K562 (cell line): ENCODE results near the gene PADI4. TPM values are rescaled to one million over a fixed set of nuclear protein-coding genes. Genes with fewer than 3 reads are reported as not detected.
A peak's percentile ranks its signal among the peaks of the same experiment; 100 is the strongest.

Source experiments
- CTBP1 ChIP-seq: fragments of 450-650 bp; IDR thresholded peaks from 2 replicates; pipeline ENCODE4 v1.6.1; 2016; ENCODE audit warnings: borderline replicate concordance
- FOXM1 ChIP-seq, 2 experiments: fragments of 450-650 bp in 1 of 2; sonication (generic) in 1 of 2; formaldehyde crosslinking in 1 of 2; IDR thresholded peaks; 2 replicates each; pipeline versions ENCODE4 v1.6.1 to v1.9.0; 2017 to 2022; ENCODE audit warnings: low read depth in 2 of 2, mild to moderate bottlenecking in 2 of 2, missing genetic modification reagents in 1 of 2, moderate library complexity in 1 of 2
- FOXP1 ChIP-seq: sonication (generic); formaldehyde crosslinking; IDR thresholded peaks from 2 replicates; pipeline ENCODE4 v1.8.0; 2022; ENCODE audit warnings: mild to moderate bottlenecking, missing genetic modification reagents
- GATA2 ChIP-seq: sonication (generic); formaldehyde crosslinking; IDR thresholded peaks from 2 replicates; pipeline ENCODE4 v1.4.0; 2020; ENCODE audit warnings: mild to moderate bottlenecking, missing genetic modification reagents
- IFI16 ChIP-seq: fragments of 250-450 bp; sonication (Bioruptor Pico); IDR thresholded peaks from 2 replicates; pipeline ENCODE4 v2.1.2; 2022; ENCODE audit warnings: mild to moderate bottlenecking, inconsistent platforms
- MTA1 ChIP-seq: fragments of 450-650 bp; IDR thresholded peaks from 2 replicates; pipeline ENCODE4 v1.6.1; 2017; ENCODE audit warnings: borderline replicate concordance
- MYNN ChIP-seq, 2 experiments: sonication (generic); formaldehyde crosslinking in 1 of 2; IDR thresholded peaks; 2 replicates each; pipeline versions ENCODE4 v1.5.0 to v1.6.1; 2016 to 2020; ENCODE audit warnings: antibody characterized with exemption in 1 of 2, missing genetic modification reagents in 1 of 2
- NEUROD1 ChIP-seq: fragments of 150-350 bp; IDR thresholded peaks from 2 replicates; pipeline ENCODE4 v1.6.1; 2014; ENCODE audit warnings: borderline replicate concordance, low read length, low read depth; ENCODE audit not compliant: partially characterized antibody
- PHF8 ChIP-seq: fragments of 200-600 bp; sonication (generic); IDR thresholded peaks from 2 replicates; pipeline ENCODE4 v1.6.1; 2012; ENCODE audit warnings: mixed run types, mild to moderate bottlenecking, inconsistent platforms, low read length, moderate library complexity, borderline replicate concordance
- SAFB ChIP-seq: fragments of 200-400 bp; formaldehyde crosslinking; IDR thresholded peaks from 2 replicates; pipeline ENCODE4 v1.6.1; 2017; ENCODE audit warnings: low read depth, low read length, borderline replicate concordance
- SFPQ ChIP-seq: fragments of 200-400 bp; formaldehyde crosslinking; IDR thresholded peaks from 2 replicates; pipeline ENCODE4 v1.6.1; 2017; ENCODE audit warnings: mild to moderate bottlenecking, low read depth, low read length, moderate library complexity
- SREBF2 ChIP-seq: sonication (generic); formaldehyde crosslinking; IDR thresholded peaks from 2 replicates; pipeline ENCODE4 v1.4.0; 2020; ENCODE audit warnings: mild to moderate bottlenecking, missing genetic modification reagents
- STAG1 ChIP-seq: sonication (generic); formaldehyde crosslinking; IDR thresholded peaks from 2 replicates; pipeline ENCODE4 v1.5.0; 2020; ENCODE audit warnings: missing genetic modification reagents, borderline replicate concordance
- THAP7 ChIP-seq: fragments of 250-450 bp; sonication (Bioruptor Pico); IDR thresholded peaks from 2 replicates; pipeline ENCODE4 v1.5.0; 2021
- TSC22D4 ChIP-seq: fragments of 450-650 bp; IDR thresholded peaks from 2 replicates; pipeline ENCODE4 v1.6.1; 2016; ENCODE audit warnings: missing genetic modification characterization, missing biosample characterization, control low read depth
- WHSC1 ChIP-seq: IDR thresholded peaks from one replicate; pipeline ENCODE4 v1.6.1; 2012; ENCODE audit warnings: low read length, control low read depth, inconsistent platforms
- YY1 ChIP-seq, 3 experiments: IDR thresholded peaks; 2 replicates each; pipeline ENCODE4 v1.6.1; 2011; ENCODE audit warnings: low read length in 2 of 3, mild to moderate bottlenecking in 2 of 3, moderate library complexity in 2 of 3, borderline replicate concordance in 1 of 3, control low read depth in 1 of 3, low read depth in 1 of 3; ENCODE audit not compliant: insufficient read depth in 3 of 3, insufficient replicate concordance in 2 of 3, control insufficient read depth in 1 of 3, insufficient read length in 1 of 3; ENCODE audit errors: extremely low read depth in 1 of 3
- ZFP36 ChIP-seq: fragments of 150-350 bp; IDR thresholded peaks from 2 replicates; pipeline ENCODE4 v1.6.1; 2018; ENCODE audit warnings: low read length, low read depth; ENCODE audit not compliant: partially characterized antibody
- ZNF511 ChIP-seq: sonication (generic); formaldehyde crosslinking; IDR thresholded peaks from 2 replicates; pipeline ENCODE4 v1.8.0; 2022; ENCODE audit warnings: mild to moderate bottlenecking, missing genetic modification reagents
- ZNF583 ChIP-seq: fragments of 250-450 bp; sonication (Bioruptor Pico); IDR thresholded peaks from 2 replicates; pipeline ENCODE4 v1.4.0; 2020
- ZNF778 ChIP-seq: fragments of 450-650 bp; formaldehyde crosslinking; IDR thresholded peaks from 2 replicates; pipeline ENCODE4 v1.4.0; 2020; ENCODE audit warnings: mild to moderate bottlenecking, moderate library complexity
- ZNF830 ChIP-seq: fragments of 250-450 bp; sonication (Bioruptor Pico); IDR thresholded peaks from 2 replicates; pipeline ENCODE4 v1.5.0; 2021; ENCODE audit warnings: mild to moderate bottlenecking
- polyA plus RNA-seq, 8 experiments: library from polyadenylated mRNA; depleted of rRNA in 4 of 8; stranded (reverse) in 5 of 8; unstranded in 3 of 8; fragments of >200 nt; fragmentation: Nextera tagmentation in 2 of 8; fragmentation: Illumina TruSeq in 1 of 8; extraction: Ambion mirVana in 2 of 8; extraction: Trizol in 1 of 8; gene quantifications; 2 replicates each; pipeline versions ENCODE4 v1.2.1 to v1.2.3, GENCODE V29; 2011 to 2014; ENCODE audit warnings: inconsistent platforms in 1 of 8, missing spikeins in 1 of 8
- total RNA-seq, 7 experiments: library from RNA; depleted of rRNA in 6 of 7; stranded (reverse); fragments of >200 nt in 6 of 7; fragmentation: Illumina TruSeq in 2 of 7; extraction: Trizol in 2 of 7; gene quantifications; 2 replicates each; pipeline versions ENCODE4 v1.2.1 to v1.2.3, GENCODE V29; 2011 to 2021; ENCODE audit warnings: low replicate concordance in 1 of 7
- TF ChIP-seq, protein P1 (sequence below): fragments of 450-650 bp; IDR thresholded peaks from 2 replicates; pipeline ENCODE4 v1.6.1; 2016

Gene PADI4
- total and polyA plus RNA-seq, 9 of the 15 experiments (the other 6 are each of a cell fraction or from before 2014, with no cell fraction given), result 0.22 to 0.33 TPM; not detected in 7

DNA sequence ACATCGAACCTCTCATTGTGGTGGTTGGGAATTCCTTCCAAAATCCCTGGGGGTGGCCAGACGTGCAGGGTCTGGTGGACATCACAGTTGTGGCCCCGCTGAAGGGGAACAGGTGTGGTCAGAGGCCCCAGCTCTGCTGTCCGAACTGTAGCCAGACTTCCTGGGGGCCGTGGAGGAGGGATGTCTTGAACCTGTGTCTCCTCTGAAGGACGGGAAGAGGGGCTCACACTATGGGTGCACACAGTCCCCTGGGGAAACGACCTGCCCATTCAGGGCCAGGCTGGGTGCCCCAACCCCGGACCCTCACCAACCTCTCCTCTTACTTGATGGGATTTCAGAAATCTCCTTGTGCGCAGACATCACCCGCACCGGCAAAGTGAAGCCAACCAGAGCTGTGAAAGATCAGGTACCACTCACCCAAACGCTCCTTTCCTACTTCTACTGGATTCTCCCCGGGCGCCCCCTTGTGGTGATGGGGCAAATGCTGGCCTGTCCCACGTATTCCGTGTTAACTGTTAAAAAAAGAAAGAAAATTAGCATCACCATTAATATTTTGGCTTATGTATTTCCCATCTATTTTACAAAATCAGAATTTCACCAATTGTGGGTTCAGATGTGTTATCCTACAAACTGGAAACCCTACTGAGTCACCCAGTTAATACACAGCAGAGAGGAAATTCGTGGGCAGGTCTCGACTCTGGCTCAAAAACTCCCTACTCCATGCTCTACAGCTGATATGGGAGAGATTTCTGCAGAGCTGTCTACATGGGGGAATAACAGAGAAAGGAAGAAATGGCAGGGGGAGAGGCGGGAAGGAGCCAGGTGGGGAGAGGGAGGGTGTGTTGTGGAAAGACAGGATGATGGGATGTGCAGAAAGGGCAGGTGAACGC lies 28.1 kb downstream of the PADI4 start (continued):
- TF ChIP-seq ZNF511 (CRISPR knock-in tag) (0 out of 2 replicates have a peak, but pooled peaks have one; percentile 27), ZNF778 (CRISPR knock-in tag) (no peak), FOXP1 (CRISPR knock-in tag) (no peak), CTBP1 (0 out of 2 replicates have a peak, but pooled peaks have one; percentile 62), YY1 (IDR thresholded peaks at IDR 0.05; ENCODE audit: borderline replicate concordance in 1 of 3, control insufficient read depth in 1 of 3, extremely low read depth in 1 of 3, insufficient read depth in 3 of 3, insufficient read length in 1 of 3, insufficient replicate concordance in 2 of 3, low read depth in 1 of 3, low read length in 2 of 3) (no peak), WHSC1 (no peak), FOXM1 (IDR thresholded peaks at IDR 0.05; ENCODE audit: low read depth) (0 out of 2 replicates have a peak, but pooled peaks have one; percentile 17), FOXM1 (CRISPR knock-in tag; IDR thresholded peaks at IDR 0.05; ENCODE audit: low read depth) (no peak), PHF8 (no peak), MYNN (IDR thresholded peaks at IDR 0.05) (no peak), MYNN (CRISPR knock-in tag; IDR thresholded peaks at IDR 0.05) (no peak), MTA1 (no peak), THAP7 (no peak), SAFB (no peak), ZNF583 (CRISPR knock-in tag) (no peak), IFI16 (no peak), GATA2 (CRISPR knock-in tag) (peak; percentile 14; the same call in 1 of the 2 replicates), ZFP36 (no peak), ZNF830 (CRISPR knock-in tag) (no peak), NEUROD1 (no peak), SFPQ (no peak), SREBF2 (no peak), TSC22D4 (tag) (0 out of 2 replicates have a peak, but pooled peaks have one; percentile 26), STAG1 (CRISPR knock-in tag) (no peak)
- TF ChIP-seq, protein P1, sequence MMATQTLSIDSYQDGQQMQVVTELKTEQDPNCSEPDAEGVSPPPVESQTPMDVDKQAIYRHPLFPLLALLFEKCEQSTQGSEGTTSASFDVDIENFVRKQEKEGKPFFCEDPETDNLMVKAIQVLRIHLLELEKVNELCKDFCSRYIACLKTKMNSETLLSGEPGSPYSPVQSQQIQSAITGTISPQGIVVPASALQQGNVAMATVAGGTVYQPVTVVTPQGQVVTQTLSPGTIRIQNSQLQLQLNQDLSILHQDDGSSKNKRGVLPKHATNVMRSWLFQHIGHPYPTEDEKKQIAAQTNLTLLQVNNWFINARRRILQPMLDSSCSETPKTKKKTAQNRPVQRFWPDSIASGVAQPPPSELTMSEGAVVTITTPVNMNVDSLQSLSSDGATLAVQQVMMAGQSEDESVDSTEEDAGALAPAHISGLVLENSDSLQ, result no peak
